ENCODE data around the gene CACNB2. TPM values are rescaled to one million over a fixed set of nuclear protein-coding genes. Genes with fewer than 3 reads are reported as not detected.
A peak's percentile ranks its signal among the peaks of the same experiment; 100 is the strongest.

The CACNB2 gene
- total RNA-seq, 1 experiment from 2014 or later: 34.1 TPM

DNA sequence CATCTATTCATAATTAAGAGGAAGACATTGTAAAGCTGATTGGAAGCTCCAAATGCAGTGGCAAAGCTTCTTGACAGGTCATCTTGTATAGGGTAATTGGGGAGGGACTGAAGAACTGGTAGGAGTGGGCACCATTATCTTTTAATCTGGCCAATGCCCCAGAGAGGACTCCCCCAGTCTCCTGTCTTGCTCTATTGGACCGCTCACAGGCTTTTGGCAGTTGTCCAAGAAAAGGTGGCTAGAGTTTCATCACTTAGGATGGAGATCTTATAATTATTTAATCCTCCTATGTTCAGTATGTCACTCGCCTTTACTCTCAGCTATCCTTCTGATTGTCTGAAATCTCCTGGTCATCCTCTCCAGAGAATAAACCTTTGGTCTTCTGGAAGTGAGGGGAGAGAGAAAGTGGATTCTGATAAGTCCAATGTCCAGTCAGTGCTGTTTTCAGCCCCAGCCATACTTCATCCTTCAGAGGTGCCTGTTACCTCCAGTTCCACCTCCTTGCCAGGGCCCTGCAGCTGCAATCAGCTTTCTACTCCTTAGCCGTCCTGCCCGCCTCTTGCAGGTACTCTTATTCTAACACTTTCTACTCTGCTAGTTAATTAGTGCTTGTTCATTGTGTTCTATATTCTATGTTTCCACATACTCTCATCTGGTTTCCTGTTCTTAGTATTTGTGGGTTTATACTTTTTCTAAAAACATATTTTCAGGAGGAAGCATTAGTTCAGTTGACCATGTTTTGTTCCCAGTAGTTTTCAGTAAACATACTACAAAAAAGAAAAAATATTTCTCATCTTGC lies 269.6 kb downstream of the CACNB2 start:
- TF ChIP-seq, protein P1, sequence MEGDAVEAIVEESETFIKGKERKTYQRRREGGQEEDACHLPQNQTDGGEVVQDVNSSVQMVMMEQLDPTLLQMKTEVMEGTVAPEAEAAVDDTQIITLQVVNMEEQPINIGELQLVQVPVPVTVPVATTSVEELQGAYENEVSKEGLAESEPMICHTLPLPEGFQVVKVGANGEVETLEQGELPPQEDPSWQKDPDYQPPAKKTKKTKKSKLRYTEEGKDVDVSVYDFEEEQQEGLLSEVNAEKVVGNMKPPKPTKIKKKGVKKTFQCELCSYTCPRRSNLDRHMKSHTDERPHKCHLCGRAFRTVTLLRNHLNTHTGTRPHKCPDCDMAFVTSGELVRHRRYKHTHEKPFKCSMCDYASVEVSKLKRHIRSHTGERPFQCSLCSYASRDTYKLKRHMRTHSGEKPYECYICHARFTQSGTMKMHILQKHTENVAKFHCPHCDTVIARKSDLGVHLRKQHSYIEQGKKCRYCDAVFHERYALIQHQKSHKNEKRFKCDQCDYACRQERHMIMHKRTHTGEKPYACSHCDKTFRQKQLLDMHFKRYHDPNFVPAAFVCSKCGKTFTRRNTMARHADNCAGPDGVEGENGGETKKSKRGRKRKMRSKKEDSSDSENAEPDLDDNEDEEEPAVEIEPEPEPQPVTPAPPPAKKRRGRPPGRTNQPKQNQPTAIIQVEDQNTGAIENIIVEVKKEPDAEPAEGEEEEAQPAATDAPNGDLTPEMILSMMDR (conservative IDR thresholded peaks at IDR 0.05; ENCODE audit: low read depth, low read length): no peak
- no peak for TF ChIP-seq EZH2 (IDR thresholded peaks at IDR 0.05; ENCODE audit: borderline replicate concordance, low read depth, low read length, poor library complexity, severe bottlenecking)
- no peaks in the 10 kb centered on the region for H3K36me3 ChIP-seq (ENCODE audit: insufficient read depth, low read length, poor library complexity, severe bottlenecking)
- intact Hi-C loops (cut with micrococcal nuclease; ENCODE audit: unreplicated experiment): no loop called here
- no peak overlapping the region for H3K27ac ChIP-seq (ENCODE audit: low read depth, low read length, poor library complexity, severe bottlenecking)
- H3K4me1 ChIP-seq (ENCODE audit: insufficient read depth, low read length, poor library complexity, severe bottlenecking): peaks cover 7% of the 10 kb centered on the region
- no peaks in the 10 kb centered on the region for H3K27me3 ChIP-seq (replicated peaks; ENCODE audit: insufficient read depth, low read depth, low read length, poor library complexity)
- peak; percentile 14 for DNase-seq (ENCODE audit: low spot score)
- ChIA-PET CTCF (no interaction called here), POLR2A (ENCODE audit: low non-redundant PET) (no interaction called here)
- H3K4me3 ChIP-seq (ENCODE audit: low read depth, low read length, poor library complexity, severe bottlenecking): no peak overlapping the region
- H3K9me3 ChIP-seq (ENCODE audit: low read depth, low read length, poor library complexity, severe bottlenecking): no peaks in the 10 kb centered on the region
- no TSS peak for BruUV-seq (replicated peaks)

DNA sequence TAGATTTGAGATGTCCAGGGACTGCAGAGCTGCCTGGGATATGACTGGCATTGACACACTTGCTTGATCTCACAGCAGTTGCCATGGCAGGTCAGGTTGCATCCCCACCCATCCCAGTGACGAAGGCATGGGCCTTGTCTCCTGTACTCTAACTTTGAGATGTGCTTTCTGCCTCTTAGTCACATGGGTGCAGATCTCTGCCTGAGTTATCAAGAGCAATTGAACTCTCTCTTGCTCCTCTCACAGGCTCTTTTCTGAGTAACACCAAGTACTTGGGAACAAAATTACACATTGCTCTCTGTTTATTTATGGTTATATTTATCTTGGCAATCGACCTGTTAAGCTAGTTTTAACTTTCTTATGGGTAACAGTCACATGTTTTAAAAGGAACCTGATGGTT lies 273.8 kb downstream of the CACNB2 start:
- CTCF ChIA-PET: no interaction called here
- Histone ChIP-seq H3K27ac (ENCODE audit: low read depth, low read length, poor library complexity, severe bottlenecking) (no peak overlapping the region), H3K27me3 (replicated peaks; ENCODE audit: insufficient read depth, low read depth, low read length, poor library complexity) (no peaks in the 10 kb centered on the region), H3K9me3 (ENCODE audit: low read depth, low read length, poor library complexity, severe bottlenecking) (no peaks in the 10 kb centered on the region), H3K4me1 (ENCODE audit: insufficient read depth, low read length, poor library complexity, severe bottlenecking) (peaks cover 3% of the 10 kb centered on the region), H3K36me3 (ENCODE audit: insufficient read depth, low read length, poor library complexity, severe bottlenecking) (no peaks in the 10 kb centered on the region), H3K4me3 (ENCODE audit: low read depth, low read length, poor library complexity, severe bottlenecking) (no peak overlapping the region)
- intact Hi-C loops (cut with micrococcal nuclease; ENCODE audit: unreplicated experiment): no loop called here
- POLR2A ChIA-PET (ENCODE audit: low non-redundant PET): no interaction called here
- no peak for DNase-seq (ENCODE audit: low spot score)
- TF ChIP-seq, protein P1 (conservative IDR thresholded peaks at IDR 0.05; ENCODE audit: low read depth, low read length): no peak
- no peak for TF ChIP-seq EZH2 (IDR thresholded peaks at IDR 0.05; ENCODE audit: borderline replicate concordance, low read depth, low read length, poor library complexity, severe bottlenecking)
- no TSS peak for BruUV-seq (replicated peaks)

DNA sequence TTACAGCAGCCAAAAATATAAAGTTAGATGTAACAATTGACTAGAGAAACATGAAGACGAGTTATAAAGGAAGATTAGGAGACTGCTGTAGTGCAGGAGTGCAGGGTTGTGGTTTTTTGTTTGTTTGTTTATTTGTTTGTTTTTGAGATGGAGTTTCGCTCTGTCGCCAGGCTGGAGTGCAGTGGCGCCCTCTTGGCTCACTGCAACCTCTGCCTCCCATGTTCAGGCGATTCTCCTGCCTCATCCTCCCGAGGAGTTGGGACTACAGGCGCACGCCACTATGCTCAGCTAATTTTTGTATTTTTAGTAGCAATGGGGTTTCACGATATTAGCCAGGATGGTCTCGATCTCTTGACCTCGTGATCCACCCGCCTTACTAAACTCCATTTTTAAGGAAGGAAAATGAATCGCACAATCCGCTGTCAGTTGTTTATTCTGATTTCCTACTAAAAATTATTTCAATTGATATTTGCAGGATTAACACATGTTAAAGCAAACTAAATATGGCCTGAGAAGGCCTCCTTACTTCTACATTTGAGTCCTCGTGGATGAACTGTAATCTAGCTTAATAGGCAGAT lies 277.8 kb downstream of the CACNB2 start:
- H3K27me3 ChIP-seq (replicated peaks; ENCODE audit: insufficient read depth, low read depth, low read length, poor library complexity): no peaks in the 10 kb centered on the region
- intact Hi-C loops (cut with micrococcal nuclease; ENCODE audit: unreplicated experiment): no loop called here
- peaks cover 3% of the 10 kb centered on the region for H3K4me1 ChIP-seq (ENCODE audit: insufficient read depth, low read length, poor library complexity, severe bottlenecking)
- DNase-seq (ENCODE audit: low spot score): no peak
- H3K36me3 ChIP-seq (ENCODE audit: insufficient read depth, low read length, poor library complexity, severe bottlenecking): no peaks in the 10 kb centered on the region
- TF ChIP-seq EZH2 (IDR thresholded peaks at IDR 0.05; ENCODE audit: borderline replicate concordance, low read depth, low read length, poor library complexity, severe bottlenecking): no peak
- TF ChIP-seq, protein P1 (conservative IDR thresholded peaks at IDR 0.05; ENCODE audit: low read depth, low read length): no peak
- no peak overlapping the region for H3K4me3 ChIP-seq (ENCODE audit: low read depth, low read length, poor library complexity, severe bottlenecking)
- BruUV-seq (replicated peaks): no TSS peak
- no peak overlapping the region for H3K27ac ChIP-seq (ENCODE audit: low read depth, low read length, poor library complexity, severe bottlenecking)
- ChIA-PET CTCF (no interaction called here), POLR2A (ENCODE audit: low non-redundant PET) (no interaction called here)
- H3K9me3 ChIP-seq (ENCODE audit: low read depth, low read length, poor library complexity, severe bottlenecking): no peaks in the 10 kb centered on the region
